ENCODE results near the gene LCE2D. TPM values are rescaled to one million over a fixed set of nuclear protein-coding genes. Genes with fewer than 3 reads are reported as not detected.
"Not testable (repeated sequence)": the region's sequence is repeated elsewhere in the genome, so short reads cannot be mapped to it uniquely, and the experiment has no call there.

LCE2D gene
- total RNA-seq, 1 experiment from 2014 or later, result not detected

DNA sequence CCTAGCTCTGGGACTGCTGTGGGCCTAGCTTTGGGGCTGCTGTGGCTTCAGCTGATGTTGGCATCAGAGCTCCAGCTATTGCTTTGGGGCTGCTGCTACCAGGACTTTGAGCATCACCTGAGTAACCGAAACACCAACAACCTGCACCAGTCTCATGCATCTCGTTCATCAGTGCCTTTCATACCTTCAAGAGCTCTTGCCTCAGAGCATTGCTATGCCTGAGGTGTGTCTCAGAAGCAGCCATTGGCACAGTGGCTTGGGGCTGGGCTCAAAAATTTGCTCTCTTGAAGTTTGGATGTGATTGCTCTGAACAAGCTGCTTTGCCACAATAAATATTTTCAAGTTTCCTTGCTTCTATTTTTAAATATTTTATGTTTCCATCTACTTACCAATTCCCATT is 6.7 kb upstream of the LCE2D start:
- Mint-ChIP-seq H3K27ac (ENCODE audit: unreplicated experiment) (no peak overlapping the region), H3K9me3 (ENCODE audit: low read depth, unreplicated experiment) (no peaks in the 10 kb centered on the region), H3K36me3 (ENCODE audit: insufficient read depth, unreplicated experiment) (no peaks in the 10 kb centered on the region), H3K4me3 (ENCODE audit: low read depth, unreplicated experiment) (no peak overlapping the region), H3K27me3 (ENCODE audit: unreplicated experiment) (peaks cover 66% of the 10 kb centered on the region), H3K4me1 (ENCODE audit: low read depth, unreplicated experiment) (no peaks in the 10 kb centered on the region)
- CTCF ChIA-PET, result no interaction called here
- intact Hi-C loops (cut with micrococcal nuclease; ENCODE audit: unreplicated experiment), result loop anchor here (10.0 kb wide), 3 partner anchors 78 to 538 kb away; partner anchors contain the start of gene SPRR1B
- DNase-seq, result no peak
- no TSS peak for BruUV-seq (replicated peaks)
- TF ChIP-seq CTCF (IDR thresholded peaks at IDR 0.05; ENCODE audit: unreplicated experiment), result no peak

DNA sequence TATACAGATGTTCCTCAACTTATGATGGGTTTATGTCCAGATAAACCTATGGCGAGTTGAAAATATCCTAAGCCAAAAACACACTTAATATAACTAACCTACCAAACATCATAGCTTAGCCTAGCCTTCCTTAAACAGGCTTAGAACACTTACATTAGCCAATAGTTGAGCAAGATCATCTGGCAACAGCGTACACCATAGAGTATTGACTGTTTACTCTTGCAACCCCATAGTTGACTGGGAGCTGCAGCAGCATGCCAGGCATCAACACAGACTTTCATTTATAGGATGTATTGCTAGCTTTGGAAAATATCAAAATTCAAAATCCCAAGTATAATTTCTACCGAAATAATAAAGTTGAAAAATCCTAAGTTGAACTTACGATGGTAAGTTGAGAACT is 5.5 kb upstream of the LCE2D start:
- no peak for TF ChIP-seq CTCF (IDR thresholded peaks at IDR 0.05; ENCODE audit: unreplicated experiment)
- intact Hi-C loops (cut with micrococcal nuclease; ENCODE audit: unreplicated experiment), result loop anchor here (10.0 kb wide), 3 partner anchors 77 to 537 kb away; partner anchors contain the start of gene SPRR1B
- CTCF ChIA-PET, result interaction anchor here (1.4 kb wide), 1 partner anchor 212 kb away, joined by 3 read pairs; no protein-coding TSS in a partner anchor

GRCh38 chr1:152658649-152659048 is 4.5 kb upstream of the LCE2D start:
- CTCF ChIA-PET, result no interaction called here
- no peak overlapping the region for H3K27ac Mint-ChIP-seq (ENCODE audit: unreplicated experiment)
- intact Hi-C loops (cut with micrococcal nuclease; ENCODE audit: unreplicated experiment), result loop anchor here (10.0 kb wide), 3 partner anchors 76 to 536 kb away; partner anchors contain the start of gene SPRR1B

More for the DNA sequence above, 5.5 kb upstream of the LCE2D start:
- H3K4me1 Mint-ChIP-seq (ENCODE audit: low read depth, unreplicated experiment), result no peaks in the 10 kb centered on the region
- no peaks in the 10 kb centered on the region for H3K36me3 Mint-ChIP-seq (ENCODE audit: insufficient read depth, unreplicated experiment)
- H3K4me3 Mint-ChIP-seq (ENCODE audit: low read depth, unreplicated experiment), result no peak overlapping the region
- H3K27me3 Mint-ChIP-seq (ENCODE audit: unreplicated experiment), result peaks cover 66% of the 10 kb centered on the region
- no peak for DNase-seq
- BruUV-seq (replicated peaks), result no TSS peak
- H3K9me3 Mint-ChIP-seq (ENCODE audit: low read depth, unreplicated experiment), result no peaks in the 10 kb centered on the region
- H3K27ac Mint-ChIP-seq (ENCODE audit: unreplicated experiment), result no peak overlapping the region

GRCh38 chr1:152666171-152666570 is 3.0 kb downstream of the LCE2D start:
- BruUV-seq (replicated peaks); DNase-seq; H3K36me3 Mint-ChIP-seq (ENCODE audit: insufficient read depth, unreplicated experiment); H3K9me3 Mint-ChIP-seq (ENCODE audit: low read depth, unreplicated experiment); H3K4me1 Mint-ChIP-seq (ENCODE audit: low read depth, unreplicated experiment); CTCF ChIA-PET; intact Hi-C loops (cut with micrococcal nuclease; ENCODE audit: unreplicated experiment); H3K27ac Mint-ChIP-seq (ENCODE audit: unreplicated experiment); H3K4me3 Mint-ChIP-seq (ENCODE audit: low read depth, unreplicated experiment): not testable (repeated sequence)
- peaks cover 94% of the 10 kb centered on the region for H3K27me3 Mint-ChIP-seq (ENCODE audit: unreplicated experiment)

More at GRCh38 chr1:152658649-152659048, 4.5 kb upstream of the LCE2D start:
- Mint-ChIP-seq H3K4me1 (ENCODE audit: low read depth, unreplicated experiment) (no peaks in the 10 kb centered on the region), H3K9me3 (ENCODE audit: low read depth, unreplicated experiment) (no peaks in the 10 kb centered on the region), H3K4me3 (ENCODE audit: low read depth, unreplicated experiment) (no peak overlapping the region), H3K36me3 (ENCODE audit: insufficient read depth, unreplicated experiment) (no peaks in the 10 kb centered on the region), H3K27me3 (ENCODE audit: unreplicated experiment) (peaks cover 74% of the 10 kb centered on the region)
- BruUV-seq (replicated peaks), result no TSS peak
- no peak for DNase-seq
- TF ChIP-seq CTCF (IDR thresholded peaks at IDR 0.05; ENCODE audit: unreplicated experiment), result no peak

GRCh38 chr1:152667648-152668047 is 4.5 kb downstream of the LCE2D start:
- CTCF ChIA-PET, result no interaction called here
- H3K4me1 Mint-ChIP-seq (ENCODE audit: low read depth, unreplicated experiment), result no peaks in the 10 kb centered on the region

More at GRCh38 chr1:152667648-152668047, 4.5 kb downstream of the LCE2D start:
- Mint-ChIP-seq H3K4me3 (ENCODE audit: low read depth, unreplicated experiment) (no peak overlapping the region), H3K27ac (ENCODE audit: unreplicated experiment) (no peak overlapping the region), H3K36me3 (ENCODE audit: insufficient read depth, unreplicated experiment) (no peaks in the 10 kb centered on the region), H3K9me3 (ENCODE audit: low read depth, unreplicated experiment) (no peaks in the 10 kb centered on the region), H3K27me3 (ENCODE audit: unreplicated experiment) (peaks cover 94% of the 10 kb centered on the region)
- no TSS peak for BruUV-seq (replicated peaks)
- DNase-seq, result no peak
- intact Hi-C loops (cut with micrococcal nuclease; ENCODE audit: unreplicated experiment), result no loop called here
- TF ChIP-seq CTCF (IDR thresholded peaks at IDR 0.05; ENCODE audit: unreplicated experiment), result no peak

All from Calu3 (cell line).